Neuronal stem cell (in vitro differentiated cells): ENCODE measurements around the gene TNPO2.
A peak's percentile ranks its signal among the peaks of the same experiment; 100 is the strongest.

Experiments used
- DNase-seq: peaks from one replicate; pipeline ENCODE4 v3.0.0-alpha.2; 2013; ENCODE audit warnings: low spot score
- H2AFZ ChIP-seq: one replicate; pipeline ENCODE4 v1.6.1; 2013; ENCODE audit warnings: mild to moderate bottlenecking, low read length, inconsistent platforms
- H2AK5ac ChIP-seq: 2 replicates; pipeline ENCODE4 v1.6.1; 2013; ENCODE audit warnings: low read depth, mild to moderate bottlenecking, inconsistent platforms, low read length, moderate library complexity, mixed read lengths
- H2BK120ac ChIP-seq: 2 replicates; pipeline ENCODE4 v1.6.1; 2013; ENCODE audit warnings: low read depth, mild to moderate bottlenecking, inconsistent platforms, low read length, moderate library complexity, mixed read lengths
- H2BK12ac ChIP-seq: one replicate; pipeline ENCODE4 v1.6.1; 2013; ENCODE audit warnings: low read length, inconsistent platforms
- H2BK15ac ChIP-seq: 2 replicates; pipeline ENCODE4 v1.6.1; 2013; ENCODE audit warnings: mild to moderate bottlenecking, low read length, inconsistent platforms, mixed read lengths
- H2BK5ac ChIP-seq: one replicate; pipeline ENCODE4 v1.6.1; 2013; ENCODE audit warnings: inconsistent platforms, mild to moderate bottlenecking, low read length, moderate library complexity
- H3K14ac ChIP-seq: one replicate; pipeline ENCODE4 v1.6.1; 2013; ENCODE audit warnings: low read length, inconsistent platforms
- H3K18ac ChIP-seq: 2 replicates; pipeline ENCODE4 v1.6.1; 2013; ENCODE audit warnings: low read length, inconsistent platforms
- H3K23ac ChIP-seq: 2 replicates; pipeline ENCODE4 v1.6.1; 2013; ENCODE audit warnings: low read depth, mild to moderate bottlenecking, mixed read lengths, low read length, inconsistent platforms; ENCODE audit not compliant: poor library complexity
- H3K27ac ChIP-seq: replicated peaks from 3 replicates; pipeline ENCODE4 v1.5.1; 2013; ENCODE audit warnings: low read length, inconsistent platforms
- H3K27me3 ChIP-seq, 3 experiments: 2 replicates each; pipeline ENCODE4 v1.6.1; 2013; ENCODE audit warnings: low read length in 3 of 3, mild to moderate bottlenecking in 2 of 3, inconsistent platforms in 1 of 3, low read depth in 1 of 3, mixed read lengths in 1 of 3, moderate library complexity in 1 of 3; ENCODE audit not compliant: control insufficient read depth in 3 of 3, insufficient read depth in 3 of 3
- H3K36me3 ChIP-seq, 2 donors: replicated peaks in 1 of 2; 2 replicates each; pipeline ENCODE4 v1.6.1; 2013; ENCODE audit warnings: low read length in 2 of 2; ENCODE audit not compliant: control insufficient read depth in 2 of 2, insufficient read depth in 2 of 2
- H3K4ac ChIP-seq: 2 replicates; pipeline ENCODE4 v1.6.1; 2013; ENCODE audit warnings: inconsistent platforms, mild to moderate bottlenecking, low read length, moderate library complexity
- H3K4me1 ChIP-seq, 2 donors: 1 replicate in 1 of 2; 2 replicates in 1 of 2; pipeline ENCODE4 v1.6.1; 2013; ENCODE audit warnings: low read length in 2 of 2, low read depth in 1 of 2; ENCODE audit not compliant: control insufficient read depth in 2 of 2, insufficient read depth in 1 of 2
- H3K4me2 ChIP-seq: one replicate; pipeline ENCODE4 v1.6.1; 2013; ENCODE audit warnings: mild to moderate bottlenecking, low read length, inconsistent platforms; ENCODE audit not compliant: insufficient read depth, poor library complexity, severe bottlenecking
- H3K4me3 ChIP-seq, 2 donors: 2 replicates each; pipeline ENCODE4 v1.5.1; 2013; ENCODE audit warnings: low read length in 2 of 2, mild to moderate bottlenecking in 2 of 2, inconsistent platforms in 1 of 2, moderate library complexity in 1 of 2
- H3K79me1 ChIP-seq: one replicate; pipeline ENCODE4 v1.6.1; 2013; ENCODE audit warnings: low read depth, mild to moderate bottlenecking, inconsistent platforms, low read length, moderate library complexity
- H3K9ac ChIP-seq: one replicate; pipeline ENCODE4 v1.6.1; 2013; ENCODE audit warnings: mild to moderate bottlenecking, low read depth, low read length, inconsistent platforms; ENCODE audit not compliant: poor library complexity
- H3K9me3 ChIP-seq, 2 donors: replicated peaks in 1 of 2; 2 replicates each; pipeline versions ENCODE3 to v1.6.1; 2013; ENCODE audit warnings: low read length in 2 of 2, mild to moderate bottlenecking in 2 of 2, inconsistent platforms in 1 of 2, low read depth in 1 of 2, mixed read lengths in 1 of 2, moderate library complexity in 1 of 2; ENCODE audit not compliant: control insufficient read depth in 2 of 2, insufficient read depth in 1 of 2
- H4K8ac ChIP-seq: one replicate; pipeline ENCODE4 v1.6.1; 2013; ENCODE audit warnings: low read depth, mild to moderate bottlenecking, inconsistent platforms, low read length, moderate library complexity
- H4K91ac ChIP-seq: one replicate; pipeline ENCODE4 v1.6.1; 2013; ENCODE audit warnings: low read length, low read depth, mild to moderate bottlenecking, inconsistent platforms; ENCODE audit not compliant: poor library complexity
- WGBS, 2 donors: extraction: QIAGEN DNeasy Blood & Tissue Kit; methylation state at CpG; one replicate each; pipeline ENCODE4 v1.1.7; 2013; ENCODE audit warnings: missing lambda C conversion rate in 2 of 2, mixed read lengths in 1 of 2; ENCODE audit not compliant: insufficient read length in 2 of 2, insufficient replicate concordance in 1 of 2; ENCODE audit errors: extremely low coverage in 2 of 2; 5-methylcytosine and 5-hydroxymethylcytosine counted together
- small RNA-seq: library from polyadenylated mRNA; stranded (forward); fragments of <200 nt; extraction: miRNeasy Mini kit (QIAGEN cat#:217004); gene quantifications from one replicate; pipeline ENCODE3, GENCODE V24; 2013; ENCODE audit not compliant: insufficient read depth

Gene TNPO2

GRCh38 chr19:12655546-12655945 is 68.2 kb downstream of the TNPO2 start:
- Histone ChIP-seq H4K91ac (no peak overlapping the region), H2BK12ac (no peak overlapping the region), H3K79me1 (peaks cover 4% of the 10 kb centered on the region), H3K14ac (no peak overlapping the region), H3K4me3 (no peak overlapping the region), H3K27me3 (no peaks in the 10 kb centered on the region), H3K9ac (no peak overlapping the region), H3K36me3 (peaks cover 21 to 57% of the 10 kb centered on the region in 2 donors), H3K4me1 (no peaks in the 10 kb centered on the region), H2AK5ac (no peak overlapping the region), H3K23ac (no peak overlapping the region), H3K9me3 (peaks cover 0 to 2% of the 10 kb centered on the region in 2 donors), H3K18ac (no peak overlapping the region), H2BK120ac (no peak overlapping the region), H3K4ac (no peak overlapping the region), H2BK5ac (no peak overlapping the region), H2AFZ (no peak overlapping the region), H3K4me2 (no peak overlapping the region), H2BK15ac (no peak overlapping the region), H4K8ac (no peak overlapping the region), H3K27ac (no peak overlapping the region)
- WGBS, 2 donors, result no CpG with 5 or more reads among the region's 8 CpGs
- no peak for DNase-seq

- peaks cover 12 to 38% of the 10 kb centered on the region in 2 donors for H3K36me3 ChIP-seq
- no peak for DNase-seq
- H2AFZ ChIP-seq, result no peak overlapping the region
- H3K4me1 ChIP-seq, result no peaks in the 10 kb centered on the region
- H3K9ac ChIP-seq, result peak overlapping the region; percentile 16
- H3K18ac ChIP-seq, result no peak overlapping the region
- H3K79me1 ChIP-seq, result peaks cover 4% of the 10 kb centered on the region
- no CpG with 5 or more reads among the region's 6 CpGs for WGBS, 2 donors
- no peak overlapping the region for H3K14ac ChIP-seq
- H4K8ac ChIP-seq, result no peak overlapping the region
- no peaks in the 10 kb centered on the region for H3K27me3 ChIP-seq
- H2AK5ac ChIP-seq, result no peak overlapping the region
- no peak overlapping the region for H2BK12ac ChIP-seq
- H2BK5ac ChIP-seq, result no peak overlapping the region
- no peak overlapping the region for H3K4me2 ChIP-seq
- peaks cover 0 to under 1% of the 10 kb centered on the region in 2 donors for H3K9me3 ChIP-seq
- H3K23ac ChIP-seq, result no peak overlapping the region
- no peak overlapping the region for H3K27ac ChIP-seq
- H4K91ac ChIP-seq, result no peak overlapping the region
- H2BK15ac ChIP-seq, result no peak overlapping the region
- H3K4me3 ChIP-seq, result no peak overlapping the region
- H2BK120ac ChIP-seq, result no peak overlapping the region
- no peak overlapping the region for H3K4ac ChIP-seq
Measured at GRCh38 chr19:12652219-12652618, 71.5 kb downstream of the TNPO2 start.

DNA sequence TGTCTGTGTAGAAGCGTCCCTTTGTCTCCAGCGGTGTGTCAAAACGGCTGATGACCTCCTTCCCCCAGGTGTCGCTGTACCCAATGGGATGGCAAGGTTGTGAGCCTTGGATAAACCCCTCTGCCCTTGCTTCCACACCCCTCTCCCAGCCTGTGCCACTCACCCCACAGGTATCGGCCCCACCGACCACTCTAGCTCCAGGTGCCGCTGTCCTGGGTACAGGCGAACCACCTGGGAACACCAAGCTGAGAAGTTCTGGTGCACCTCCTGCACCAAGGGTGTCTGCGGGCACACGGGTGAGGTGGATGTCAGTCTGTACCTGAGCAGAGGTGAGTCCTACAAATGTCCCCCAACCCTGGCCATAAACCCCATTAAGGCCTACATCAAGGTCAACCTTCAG is 73.8 kb downstream of the TNPO2 start:
- Histone ChIP-seq H3K23ac (peak overlapping the region; percentile 65), H3K4me1 (no peaks in the 10 kb centered on the region), H3K4ac (no peak overlapping the region), H2BK5ac (no peak overlapping the region), H2AK5ac (peak overlapping the region; percentile 35), H4K8ac (no peak overlapping the region), H2BK12ac (no peak overlapping the region), H3K14ac (no peak overlapping the region), H3K9me3 (no peaks in the 10 kb centered on the region), H2BK15ac (no peak overlapping the region), H3K4me3 (no peak overlapping the region), H3K18ac (no peak overlapping the region), H3K27ac (no peak overlapping the region), H3K36me3 (peaks cover 4 to 17% of the 10 kb centered on the region in 2 donors), H4K91ac (no peak overlapping the region), H3K27me3 (no peaks in the 10 kb centered on the region), H3K9ac (no peak overlapping the region), H3K4me2 (no peak overlapping the region), H2BK120ac (no peak overlapping the region), H3K79me1 (no peaks in the 10 kb centered on the region), H2AFZ (no peak overlapping the region)
- DNase-seq, result no peak
- no CpG with 5 or more reads among the region's 10 CpGs for WGBS, 2 donors

Small RNAs within 50 kb of the gene (small RNA-seq; reads per million reads assigned to genes)
- 571 reads per million, percentile 98 among the genes with 10 or more reads in this experiment for gene SNORD41
